ENCODE measurements around the gene KIFC1. TPM values are rescaled to one million over a fixed set of nuclear protein-coding genes. Genes with fewer than 3 reads are reported as not detected.

The KIFC1 gene
- polyA plus RNA-seq, 1 of the 3 experiments (the other 2 are of a cell fraction): 35.9 TPM

DNA sequence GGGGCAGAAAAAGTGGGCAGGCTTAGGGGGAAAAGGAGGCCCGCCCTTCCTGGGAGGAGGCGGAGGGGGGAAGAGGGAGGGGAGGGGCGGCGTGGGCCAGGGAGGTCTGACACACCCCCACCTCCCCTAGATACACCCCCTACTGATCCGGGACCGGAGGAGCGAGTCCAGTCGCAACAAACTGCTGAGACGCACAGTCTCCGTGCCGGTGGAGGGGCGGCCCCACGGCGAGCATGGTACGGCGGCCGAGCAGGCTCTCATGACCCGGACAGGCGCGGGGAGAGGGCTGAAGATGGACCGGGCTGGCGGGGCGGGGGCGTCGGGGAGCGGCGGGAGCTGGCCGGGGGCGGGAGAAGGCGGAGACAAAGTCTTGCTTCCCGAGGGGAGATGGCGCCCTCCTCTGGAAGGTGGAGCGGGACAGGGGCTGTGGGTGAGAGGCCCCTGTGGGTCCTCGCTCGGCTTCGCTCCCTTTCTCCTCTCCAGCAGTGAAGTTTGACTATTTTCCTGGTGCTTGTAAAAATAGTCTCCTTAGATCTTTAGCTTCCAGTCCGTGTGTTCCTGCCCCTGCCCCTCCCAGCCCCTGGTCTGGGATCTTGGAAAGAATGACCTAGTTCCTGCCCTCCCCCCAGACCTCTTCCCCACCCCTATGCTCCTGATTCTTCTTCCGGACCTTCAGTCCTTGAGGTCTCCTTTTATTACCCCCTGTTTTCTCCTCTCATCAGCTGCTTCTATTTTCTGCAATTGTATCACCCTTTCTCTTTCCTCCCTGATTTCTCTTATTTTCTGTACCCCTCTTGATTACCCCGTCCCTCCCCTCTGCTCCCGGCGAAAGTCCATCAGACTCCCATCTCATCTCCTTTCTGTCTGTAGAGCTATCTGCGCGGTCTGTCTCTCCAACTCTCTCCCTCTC lies 34.3 kb downstream of the KIFC1 start (continued):
- TF ChIP-seq SIN3A (IDR thresholded peaks at IDR 0.05; ENCODE audit: borderline replicate concordance, low read depth, low read length) (no peak; the same call in 1 of the 2 replicates), GABPA (IDR thresholded peaks at IDR 0.05; ENCODE audit: low read depth) (peak; percentile 5; the same call in 1 of the 2 replicates), YY1 (IDR thresholded peaks at IDR 0.05; ENCODE audit: low read depth) (no peak), EZH2phosphoT487 (IDR thresholded peaks at IDR 0.05; ENCODE audit: borderline replicate concordance, low read depth) (no peak), POLR2AphosphoS5 (IDR thresholded peaks at IDR 0.05; ENCODE audit: low read depth, low read length) (peak; percentile 66; the same call in 1 of the 2 replicates), TEAD4 (IDR thresholded peaks at IDR 0.05; ENCODE audit: borderline replicate concordance, insufficient read depth) (no peak), ELF1 (IDR thresholded peaks at IDR 0.05) (no peak), NFIC (IDR thresholded peaks at IDR 0.05; ENCODE audit: borderline replicate concordance) (no peak), SMC3 (IDR thresholded peaks at IDR 0.05; ENCODE audit: low read depth, low read length) (peak; percentile 40), FOXJ3 (CRISPR knock-in tag; IDR thresholded peaks at IDR 0.05) (no peak), RXRA (IDR thresholded peaks at IDR 0.05; ENCODE audit: borderline replicate concordance, low read depth) (no peak), RAD21 (IDR thresholded peaks at IDR 0.05; ENCODE audit: low read length) (peak; percentile 65), FOSL2 (IDR thresholded peaks at IDR 0.05; ENCODE audit: borderline replicate concordance, low read depth) (no peak), RCOR1 (IDR thresholded peaks at IDR 0.05; ENCODE audit: low read length) (no peak), NRF1 (IDR thresholded peaks at IDR 0.05; ENCODE audit: low read depth, low read length) (no peak), CHD2 (IDR thresholded peaks at IDR 0.05; ENCODE audit: low read length, partially characterized antibody) (peak; percentile 17), MXI1 (IDR thresholded peaks at IDR 0.05; ENCODE audit: low read depth, low read length) (no peak), TCF12 (IDR thresholded peaks at IDR 0.05) (no peak), RFX5 (IDR thresholded peaks at IDR 0.05; ENCODE audit: low read length) (no peak)
- TF ChIP-seq, protein P1, sequence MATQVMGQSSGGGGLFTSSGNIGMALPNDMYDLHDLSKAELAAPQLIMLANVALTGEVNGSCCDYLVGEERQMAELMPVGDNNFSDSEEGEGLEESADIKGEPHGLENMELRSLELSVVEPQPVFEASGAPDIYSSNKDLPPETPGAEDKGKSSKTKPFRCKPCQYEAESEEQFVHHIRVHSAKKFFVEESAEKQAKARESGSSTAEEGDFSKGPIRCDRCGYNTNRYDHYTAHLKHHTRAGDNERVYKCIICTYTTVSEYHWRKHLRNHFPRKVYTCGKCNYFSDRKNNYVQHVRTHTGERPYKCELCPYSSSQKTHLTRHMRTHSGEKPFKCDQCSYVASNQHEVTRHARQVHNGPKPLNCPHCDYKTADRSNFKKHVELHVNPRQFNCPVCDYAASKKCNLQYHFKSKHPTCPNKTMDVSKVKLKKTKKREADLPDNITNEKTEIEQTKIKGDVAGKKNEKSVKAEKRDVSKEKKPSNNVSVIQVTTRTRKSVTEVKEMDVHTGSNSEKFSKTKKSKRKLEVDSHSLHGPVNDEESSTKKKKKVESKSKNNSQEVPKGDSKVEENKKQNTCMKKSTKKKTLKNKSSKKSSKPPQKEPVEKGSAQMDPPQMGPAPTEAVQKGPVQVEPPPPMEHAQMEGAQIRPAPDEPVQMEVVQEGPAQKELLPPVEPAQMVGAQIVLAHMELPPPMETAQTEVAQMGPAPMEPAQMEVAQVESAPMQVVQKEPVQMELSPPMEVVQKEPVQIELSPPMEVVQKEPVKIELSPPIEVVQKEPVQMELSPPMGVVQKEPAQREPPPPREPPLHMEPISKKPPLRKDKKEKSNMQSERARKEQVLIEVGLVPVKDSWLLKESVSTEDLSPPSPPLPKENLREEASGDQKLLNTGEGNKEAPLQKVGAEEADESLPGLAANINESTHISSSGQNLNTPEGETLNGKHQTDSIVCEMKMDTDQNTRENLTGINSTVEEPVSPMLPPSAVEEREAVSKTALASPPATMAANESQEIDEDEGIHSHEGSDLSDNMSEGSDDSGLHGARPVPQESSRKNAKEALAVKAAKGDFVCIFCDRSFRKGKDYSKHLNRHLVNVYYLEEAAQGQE (IDR thresholded peaks at IDR 0.05; ENCODE audit: low read depth, low read length): no peak; the same call in 1 of the 2 replicates
- TF ChIP-seq, protein P2, sequence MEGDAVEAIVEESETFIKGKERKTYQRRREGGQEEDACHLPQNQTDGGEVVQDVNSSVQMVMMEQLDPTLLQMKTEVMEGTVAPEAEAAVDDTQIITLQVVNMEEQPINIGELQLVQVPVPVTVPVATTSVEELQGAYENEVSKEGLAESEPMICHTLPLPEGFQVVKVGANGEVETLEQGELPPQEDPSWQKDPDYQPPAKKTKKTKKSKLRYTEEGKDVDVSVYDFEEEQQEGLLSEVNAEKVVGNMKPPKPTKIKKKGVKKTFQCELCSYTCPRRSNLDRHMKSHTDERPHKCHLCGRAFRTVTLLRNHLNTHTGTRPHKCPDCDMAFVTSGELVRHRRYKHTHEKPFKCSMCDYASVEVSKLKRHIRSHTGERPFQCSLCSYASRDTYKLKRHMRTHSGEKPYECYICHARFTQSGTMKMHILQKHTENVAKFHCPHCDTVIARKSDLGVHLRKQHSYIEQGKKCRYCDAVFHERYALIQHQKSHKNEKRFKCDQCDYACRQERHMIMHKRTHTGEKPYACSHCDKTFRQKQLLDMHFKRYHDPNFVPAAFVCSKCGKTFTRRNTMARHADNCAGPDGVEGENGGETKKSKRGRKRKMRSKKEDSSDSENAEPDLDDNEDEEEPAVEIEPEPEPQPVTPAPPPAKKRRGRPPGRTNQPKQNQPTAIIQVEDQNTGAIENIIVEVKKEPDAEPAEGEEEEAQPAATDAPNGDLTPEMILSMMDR (IDR thresholded peaks at IDR 0.05): peak; percentile 71
- TF ChIP-seq, protein P3, sequence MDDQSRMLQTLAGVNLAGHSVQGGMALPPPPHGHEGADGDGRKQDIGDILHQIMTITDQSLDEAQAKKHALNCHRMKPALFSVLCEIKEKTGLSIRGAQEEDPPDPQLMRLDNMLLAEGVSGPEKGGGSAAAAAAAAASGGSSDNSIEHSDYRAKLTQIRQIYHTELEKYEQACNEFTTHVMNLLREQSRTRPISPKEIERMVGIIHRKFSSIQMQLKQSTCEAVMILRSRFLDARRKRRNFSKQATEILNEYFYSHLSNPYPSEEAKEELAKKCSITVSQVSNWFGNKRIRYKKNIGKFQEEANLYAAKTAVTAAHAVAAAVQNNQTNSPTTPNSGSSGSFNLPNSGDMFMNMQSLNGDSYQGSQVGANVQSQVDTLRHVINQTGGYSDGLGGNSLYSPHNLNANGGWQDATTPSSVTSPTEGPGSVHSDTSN (IDR thresholded peaks at IDR 0.05): 0 out of 2 replicates have a peak, but pooled peaks have one; percentile 18
- TF ChIP-seq, protein P4, sequence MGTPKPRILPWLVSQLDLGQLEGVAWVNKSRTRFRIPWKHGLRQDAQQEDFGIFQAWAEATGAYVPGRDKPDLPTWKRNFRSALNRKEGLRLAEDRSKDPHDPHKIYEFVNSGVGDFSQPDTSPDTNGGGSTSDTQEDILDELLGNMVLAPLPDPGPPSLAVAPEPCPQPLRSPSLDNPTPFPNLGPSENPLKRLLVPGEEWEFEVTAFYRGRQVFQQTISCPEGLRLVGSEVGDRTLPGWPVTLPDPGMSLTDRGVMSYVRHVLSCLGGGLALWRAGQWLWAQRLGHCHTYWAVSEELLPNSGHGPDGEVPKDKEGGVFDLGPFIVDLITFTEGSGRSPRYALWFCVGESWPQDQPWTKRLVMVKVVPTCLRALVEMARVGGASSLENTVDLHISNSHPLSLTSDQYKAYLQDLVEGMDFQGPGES (IDR thresholded peaks at IDR 0.05; ENCODE audit: low read depth, low read length): no peak
- TF ChIP-seq, protein P5, sequence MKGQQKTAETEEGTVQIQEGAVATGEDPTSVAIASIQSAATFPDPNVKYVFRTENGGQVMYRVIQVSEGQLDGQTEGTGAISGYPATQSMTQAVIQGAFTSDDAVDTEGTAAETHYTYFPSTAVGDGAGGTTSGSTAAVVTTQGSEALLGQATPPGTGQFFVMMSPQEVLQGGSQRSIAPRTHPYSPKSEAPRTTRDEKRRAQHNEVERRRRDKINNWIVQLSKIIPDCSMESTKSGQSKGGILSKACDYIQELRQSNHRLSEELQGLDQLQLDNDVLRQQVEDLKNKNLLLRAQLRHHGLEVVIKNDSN (IDR thresholded peaks at IDR 0.05; ENCODE audit: borderline replicate concordance, low read depth): no peak

Data from SK-N-SH (cell line).